GM18870 (cell line): ENCODE measurements around the gene WWC2.
"Not testable (repeated sequence)": the region's sequence is repeated elsewhere in the genome, so short reads cannot be mapped to it uniquely, and the experiment has no call there.

Experiments used
- ATAC-seq: cut with Tn5 transposase; IDR thresholded peaks from one replicate; pipeline ENCODE4 v1.9.1; 2021; ENCODE audit warnings: moderate library complexity; ENCODE audit not compliant: unreplicated experiment

WWC2 gene

DNA sequence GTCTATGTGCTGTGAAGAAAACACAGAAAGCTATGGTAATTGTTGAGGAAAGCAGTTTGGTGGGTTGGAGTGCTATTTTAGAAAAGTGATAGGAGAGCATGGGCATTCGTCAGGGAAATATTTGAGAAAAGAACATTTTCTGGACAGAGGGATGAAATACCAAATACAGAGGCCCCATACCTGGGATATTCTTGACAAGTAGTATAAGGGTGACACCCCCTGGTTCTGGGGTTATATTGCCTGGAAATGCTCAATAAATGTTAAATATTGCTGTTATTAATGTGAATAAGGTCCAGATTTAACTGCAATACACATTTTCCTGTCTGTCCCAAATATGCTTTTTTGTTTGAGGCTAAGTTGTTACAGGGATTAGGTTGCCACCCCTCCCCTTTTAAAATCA is 42.9 kb downstream of the WWC2 start:
- no peak for ATAC-seq

DNA sequence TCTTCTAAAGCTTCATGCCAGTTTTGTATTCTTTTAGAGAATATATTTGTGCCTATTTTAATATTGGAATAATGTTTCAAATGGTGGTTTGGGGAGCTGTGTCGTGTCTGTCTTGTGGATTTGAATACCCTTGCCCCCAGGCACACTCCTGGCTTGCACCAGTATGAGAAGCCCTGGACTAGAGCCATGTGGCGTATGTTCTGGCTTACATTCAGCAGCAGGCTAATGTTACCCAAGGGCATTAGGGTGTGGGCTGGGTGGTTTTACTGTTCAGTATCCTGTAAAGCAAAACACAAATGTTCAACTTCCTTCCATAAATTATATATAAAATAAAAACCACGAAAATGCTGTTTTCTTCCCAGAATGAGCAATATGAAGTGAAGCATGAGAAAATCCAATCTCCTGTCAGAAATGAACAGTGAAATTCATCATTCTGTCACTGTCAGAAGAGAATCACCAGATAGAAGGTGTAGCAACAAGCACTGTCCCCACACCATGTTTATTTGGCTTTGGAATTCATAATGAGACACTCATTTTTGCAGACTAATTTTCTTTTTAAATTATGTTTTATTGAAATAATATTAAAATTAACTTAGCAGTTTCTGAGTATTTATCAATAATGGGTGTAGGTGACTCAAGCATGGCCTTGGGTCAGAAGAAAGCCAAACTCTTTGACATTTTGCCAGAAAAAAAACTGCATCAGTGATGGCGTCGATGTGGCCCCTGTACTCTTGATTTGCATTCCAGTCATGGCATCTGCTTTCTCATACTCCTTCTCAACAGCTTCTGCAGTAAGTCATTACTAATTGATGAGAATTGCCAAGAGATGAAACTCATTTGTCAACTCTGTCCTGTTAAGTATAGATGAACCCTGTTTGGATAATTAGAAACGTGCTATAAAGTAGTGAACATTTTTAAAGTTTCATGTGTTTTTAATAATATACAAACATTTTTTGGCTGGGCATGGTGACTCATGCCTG is 43.8 kb downstream of the WWC2 start:
- ATAC-seq = no peak

DNA sequence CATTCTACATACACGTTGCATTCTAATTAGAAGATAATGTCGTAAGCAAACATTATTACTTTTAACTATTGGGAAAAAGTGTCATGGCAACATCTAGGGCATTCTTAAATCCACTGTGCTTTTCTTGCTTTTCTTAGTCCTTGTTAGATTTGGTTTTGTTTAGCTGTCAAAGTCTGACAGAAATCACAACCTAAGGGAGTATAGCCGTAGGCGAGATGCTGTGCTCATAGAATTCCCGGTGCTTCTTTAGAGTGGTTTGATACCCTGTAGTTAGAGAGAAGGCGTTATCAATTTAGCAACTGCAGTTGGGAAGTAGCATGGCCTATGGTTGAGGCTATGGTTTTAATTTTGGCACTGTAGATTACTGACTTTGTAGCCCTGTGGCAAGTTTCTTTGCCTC is 45.7 kb downstream of the WWC2 start:
- no peak for ATAC-seq

DNA sequence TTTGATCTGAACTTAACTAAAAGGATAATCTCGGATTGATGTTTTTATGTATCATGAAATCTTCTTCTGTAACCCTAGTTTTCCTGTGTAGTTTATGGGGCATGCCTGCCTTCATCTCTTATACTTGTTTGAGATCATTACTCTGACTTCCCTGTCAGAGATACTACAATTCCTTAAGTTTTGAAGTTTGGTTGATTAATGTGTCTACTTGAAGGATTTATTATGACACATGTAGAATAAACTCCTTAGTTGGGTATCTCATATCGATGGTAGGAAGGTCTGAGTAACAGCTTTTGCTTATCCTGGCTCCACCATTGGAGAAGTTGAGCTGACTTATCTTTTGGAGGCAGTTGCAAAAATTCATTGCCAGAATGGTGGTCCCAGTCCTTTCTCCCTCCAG is 46.7 kb downstream of the WWC2 start:
- ATAC-seq = no peak

DNA sequence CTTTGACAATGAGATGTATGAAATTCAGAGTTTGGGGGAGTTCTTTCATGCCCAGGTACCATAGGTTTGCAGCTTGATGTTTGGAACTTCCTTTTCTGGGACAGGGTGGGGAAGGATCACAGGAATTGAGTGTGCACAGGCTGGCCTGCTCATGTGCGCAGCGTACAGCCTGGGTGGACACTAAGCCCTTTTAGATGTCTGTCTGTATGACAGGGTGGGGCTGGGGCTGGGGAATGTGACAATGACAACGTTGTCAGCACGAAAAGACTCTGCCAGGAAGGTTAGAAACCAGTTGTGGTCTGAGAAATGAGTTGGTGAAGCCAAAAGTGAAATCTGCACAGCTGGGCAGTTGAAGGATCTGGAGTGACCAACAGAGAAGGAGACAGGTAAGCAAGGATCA is 47.4 kb downstream of the WWC2 start:
- ATAC-seq = no peak

DNA sequence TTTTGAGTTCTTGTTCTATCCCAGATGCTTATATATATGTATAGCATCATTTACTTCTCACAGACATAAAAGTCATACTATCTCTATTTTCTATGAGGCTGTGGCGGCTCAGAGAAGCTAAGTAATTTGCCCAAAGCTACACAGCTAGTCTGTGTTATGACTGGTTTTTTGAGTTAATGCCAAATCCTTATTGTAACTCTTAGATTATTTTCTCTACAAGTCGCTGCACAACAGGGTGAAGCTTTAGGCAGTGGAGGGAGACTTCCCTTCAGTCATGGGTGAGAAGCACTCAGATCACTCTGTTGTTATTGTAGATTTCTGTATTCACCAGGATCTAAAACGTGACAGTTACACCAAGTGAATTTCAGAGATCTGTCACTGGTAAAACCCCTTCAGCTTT is 48.1 kb downstream of the WWC2 start:
- no peak for ATAC-seq

DNA sequence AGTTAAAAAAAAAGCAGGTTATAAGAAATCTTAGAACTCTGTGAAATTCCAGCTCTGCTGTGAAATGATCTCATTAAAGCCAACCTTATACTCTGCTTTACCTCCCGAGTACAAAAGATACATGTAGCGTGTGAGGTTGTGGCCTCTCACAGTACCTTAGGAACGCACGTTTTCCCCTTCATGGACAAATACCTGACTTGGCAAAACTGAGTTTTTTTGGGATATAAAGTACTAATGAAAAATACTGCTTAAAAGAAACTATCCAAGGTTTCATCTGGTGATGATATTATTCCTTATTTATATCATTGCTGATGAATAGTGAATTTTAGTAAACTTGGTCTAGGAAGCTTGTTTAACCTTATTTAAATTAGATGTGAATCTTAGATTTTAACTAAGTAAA is 48.9 kb downstream of the WWC2 start:
- no peak for ATAC-seq

DNA sequence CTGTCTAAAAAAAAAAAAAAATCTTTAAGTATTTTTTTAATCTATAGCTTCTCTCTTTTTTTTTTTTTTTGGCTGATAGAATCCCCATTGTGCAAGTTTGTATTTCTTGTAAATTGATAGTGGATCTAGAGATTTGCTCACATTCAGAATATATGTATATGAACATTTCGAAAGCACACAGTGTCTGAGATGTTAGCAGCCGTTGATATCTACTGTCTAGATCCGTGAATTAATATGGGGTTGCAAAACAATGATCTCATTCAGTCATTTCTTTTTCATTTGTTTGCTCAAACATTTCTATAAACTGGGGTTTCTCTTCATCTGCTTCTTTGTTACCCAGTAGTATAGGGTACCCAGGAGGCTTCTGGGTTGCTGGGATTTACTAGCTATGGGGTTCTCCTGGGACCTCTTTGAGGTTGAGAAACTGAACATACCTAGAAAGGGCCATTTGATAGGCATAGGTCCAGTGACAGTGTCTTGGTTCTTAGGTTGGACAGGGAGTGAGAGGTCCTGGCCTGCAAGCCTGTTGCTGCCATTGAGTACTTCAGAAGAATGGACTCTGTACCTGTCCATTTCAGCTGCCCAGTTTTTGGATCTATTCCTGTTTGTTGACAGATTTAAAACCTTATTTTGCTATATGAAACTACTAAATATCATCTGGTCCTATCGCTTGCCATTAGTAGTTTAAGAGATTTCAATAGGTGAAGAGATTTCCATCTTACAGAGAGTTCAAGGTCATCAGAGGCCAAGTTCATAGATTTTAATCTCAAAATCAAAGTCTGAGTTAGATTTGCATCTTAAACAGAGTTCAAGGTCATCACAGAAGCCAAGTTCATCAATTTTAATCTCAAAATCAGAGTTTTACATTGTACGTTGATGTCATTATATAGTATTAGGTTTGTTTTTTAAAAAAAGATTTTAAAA is 50.8 kb downstream of the WWC2 start:
- ATAC-seq = no peak

DNA sequence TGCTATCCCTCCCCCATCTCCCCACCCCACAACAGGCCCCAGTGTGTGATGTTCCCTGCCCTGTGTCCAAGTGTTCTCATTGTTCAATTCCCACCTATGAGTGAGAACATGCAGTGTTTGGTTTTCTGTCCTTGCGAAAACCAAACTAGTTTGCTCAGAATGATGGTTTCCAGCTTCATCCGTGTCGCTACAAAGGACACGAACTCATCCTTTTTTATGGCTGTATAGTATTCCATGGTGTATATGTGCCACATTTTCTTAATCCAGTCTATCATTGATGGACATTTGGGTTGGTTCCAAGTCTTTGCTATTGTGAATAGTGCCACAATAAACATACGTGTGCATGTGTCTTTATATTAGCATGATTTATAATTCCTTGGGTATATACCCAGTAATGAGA is 51.6 kb downstream of the WWC2 start:
- not testable (repeated sequence) for ATAC-seq

DNA sequence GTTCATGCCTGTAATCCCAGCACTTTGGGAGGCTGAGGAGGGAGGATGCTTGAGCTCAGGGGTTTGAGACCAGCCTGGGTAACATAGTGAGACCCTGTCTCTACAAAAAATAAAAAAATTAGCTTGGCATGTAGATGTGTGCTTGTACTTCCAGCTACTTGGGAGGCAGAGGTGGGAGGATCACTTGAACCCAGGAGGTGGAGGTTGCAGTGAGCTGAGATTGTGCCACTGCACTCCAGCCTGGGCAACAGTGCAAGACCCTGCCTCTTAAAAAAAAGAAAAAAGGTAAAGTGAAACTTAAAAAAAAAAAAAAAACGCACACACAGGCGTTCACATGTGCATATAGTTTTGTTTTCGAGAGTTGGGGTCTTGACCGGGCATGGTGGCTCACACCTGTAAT is 53.2 kb downstream of the WWC2 start:
- not testable (repeated sequence) for ATAC-seq

DNA sequence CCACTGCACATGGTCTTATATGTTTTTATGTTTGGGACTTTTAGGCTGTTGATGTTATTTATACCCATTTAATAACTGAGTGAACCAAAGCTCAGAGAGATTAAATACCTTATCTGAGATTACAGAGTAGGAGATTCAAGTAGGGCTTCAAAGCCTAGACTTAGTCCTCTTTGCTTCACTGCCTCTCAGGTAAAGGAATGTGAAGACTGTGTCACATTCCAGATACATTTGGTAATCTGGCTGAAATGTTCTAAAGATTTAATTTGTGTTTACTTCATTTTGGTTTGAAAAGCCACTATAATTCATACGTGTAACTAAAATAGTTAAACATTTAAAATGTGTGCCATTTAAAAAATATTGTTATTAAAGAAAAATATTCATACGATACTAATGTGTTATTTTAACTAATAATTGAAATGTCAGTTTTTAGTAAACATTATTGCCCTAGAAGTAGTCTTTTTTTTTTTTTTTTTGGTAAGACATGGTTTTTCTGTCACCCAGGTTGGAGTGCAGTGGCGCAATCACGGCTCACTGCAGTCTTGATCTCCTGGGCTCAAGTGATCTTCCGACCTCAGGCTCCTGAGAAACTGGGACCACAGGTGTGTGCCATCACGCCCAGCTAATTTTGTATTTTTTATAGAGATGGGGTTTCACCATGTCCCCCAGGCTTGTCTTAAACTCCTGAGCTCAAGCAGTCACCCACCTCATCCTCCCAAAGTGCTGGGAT is 54.3 kb downstream of the WWC2 start:
- no peak for ATAC-seq

DNA sequence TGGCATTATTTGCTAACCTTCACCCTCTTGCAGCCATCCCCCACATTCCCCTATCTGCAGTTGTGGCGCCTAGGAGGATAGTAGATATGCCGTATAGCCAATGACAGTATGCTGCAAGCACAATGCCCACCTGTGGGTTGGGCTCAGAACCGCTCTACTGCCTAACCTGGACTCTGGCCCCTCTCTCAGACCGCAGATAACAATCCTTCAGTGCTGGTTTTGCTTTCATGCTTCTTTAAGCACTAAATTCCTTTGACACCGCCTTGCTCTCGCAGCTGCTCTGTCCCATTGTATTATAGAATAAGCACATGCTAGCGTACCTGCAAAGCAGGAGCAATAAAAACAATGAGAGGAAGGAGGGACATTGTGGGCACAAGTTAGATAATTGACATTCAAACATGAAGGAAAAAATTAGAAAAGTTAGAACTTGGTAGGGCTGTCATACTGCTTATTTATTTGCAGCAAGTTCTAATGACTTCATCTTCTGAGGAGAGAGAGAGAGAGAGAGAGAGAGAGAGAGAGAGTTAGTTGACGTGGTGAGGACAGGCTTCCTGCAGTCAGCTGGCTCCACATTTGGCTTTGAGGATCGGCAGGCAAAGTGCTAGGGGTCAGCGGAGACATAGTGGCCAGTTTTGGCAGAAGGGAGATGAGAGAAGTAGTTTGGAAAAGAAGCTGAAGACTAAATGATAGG is 55.8 kb downstream of the WWC2 start:
- no peak for ATAC-seq

DNA sequence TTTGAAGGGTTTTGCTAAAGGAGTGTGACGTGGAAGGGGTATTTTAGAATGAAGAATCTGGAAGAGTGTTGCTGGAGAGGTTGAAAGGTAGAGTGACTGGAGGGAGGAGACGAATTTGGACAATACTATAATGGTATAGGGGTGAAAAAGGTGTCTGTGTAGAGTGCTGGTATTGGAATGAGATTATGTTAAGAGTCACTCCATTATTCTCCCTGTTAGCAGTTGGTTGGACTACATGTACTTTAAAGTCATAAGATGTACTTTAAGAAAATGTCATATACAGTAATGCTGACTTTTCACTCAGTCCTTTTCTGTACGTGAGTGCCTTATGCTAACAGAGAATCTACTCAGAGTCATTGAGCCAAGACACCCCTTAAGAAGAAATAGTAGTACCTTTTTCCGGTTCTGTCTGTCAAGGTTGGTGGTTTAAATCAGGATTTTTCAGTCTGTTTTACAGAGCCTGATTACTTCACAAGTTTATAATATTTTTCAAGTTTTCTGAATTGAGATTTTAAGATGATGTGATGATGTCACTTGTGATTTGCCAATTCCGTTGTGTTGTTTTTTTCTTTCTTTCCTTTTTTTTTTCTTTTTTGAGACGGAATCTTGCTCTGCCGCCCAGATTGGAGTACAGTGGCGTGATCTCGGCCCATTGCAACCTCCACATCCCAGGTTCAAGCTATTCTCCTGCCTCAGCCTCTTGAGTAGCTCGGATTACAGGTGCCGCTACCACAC is 56.6 kb downstream of the WWC2 start:
- no peak for ATAC-seq

DNA sequence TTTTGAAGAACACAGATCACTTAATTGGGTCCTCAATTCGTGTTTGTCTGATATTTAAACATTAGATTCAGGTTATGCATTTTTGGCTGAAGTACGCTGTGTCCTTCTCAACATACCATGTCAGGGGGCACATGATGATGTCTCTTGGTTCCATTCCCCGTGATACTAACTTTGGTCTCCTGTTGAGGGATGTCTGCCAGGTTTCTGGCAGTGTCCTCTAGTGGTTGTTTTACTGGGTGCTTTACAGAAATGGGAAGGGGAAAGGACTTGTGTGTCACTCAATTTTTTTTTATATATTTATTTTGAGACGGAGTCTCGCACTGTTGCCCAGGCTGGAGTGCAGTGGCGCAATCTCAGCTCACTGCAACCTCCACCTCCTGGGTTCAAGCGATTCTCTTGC is 58.2 kb downstream of the WWC2 start:
- ATAC-seq = no peak

DNA sequence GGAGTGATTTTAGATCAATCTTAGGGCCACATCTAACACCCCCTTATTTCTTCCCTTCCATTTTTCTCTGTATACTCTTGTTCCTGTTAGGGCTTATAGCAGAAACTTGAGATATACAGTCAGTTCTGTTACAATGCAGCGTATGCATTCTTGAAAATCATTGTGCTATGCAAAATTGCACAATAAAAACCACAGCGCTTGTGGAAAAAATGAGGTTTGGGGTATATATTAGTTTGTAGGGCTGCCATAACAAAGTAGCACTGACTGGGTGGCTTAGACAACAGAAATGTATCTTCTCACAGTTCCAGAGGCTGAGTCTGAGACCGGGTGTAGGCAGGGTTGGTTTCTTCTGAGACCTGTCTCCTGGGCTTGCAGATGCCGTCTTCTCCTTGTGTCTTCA is 59.0 kb downstream of the WWC2 start:
- no peak for ATAC-seq

DNA sequence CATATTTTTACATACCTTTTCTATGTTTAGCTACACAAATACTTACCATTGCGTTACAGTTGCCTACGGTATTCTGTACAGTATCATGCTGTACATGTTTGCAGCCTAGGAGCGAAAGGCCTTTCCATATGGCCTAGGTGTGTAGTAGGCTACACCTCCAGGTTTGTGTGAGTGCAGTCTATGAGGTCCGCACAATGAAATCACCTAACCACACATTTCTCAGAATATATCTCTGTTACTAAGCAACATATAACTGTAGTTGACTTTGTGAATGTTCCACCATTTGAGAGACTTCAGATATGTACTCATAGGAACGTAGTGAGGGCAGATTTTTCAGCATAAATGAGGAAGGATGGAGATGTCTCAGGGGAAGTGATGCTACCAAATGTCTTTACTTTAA is 62.6 kb downstream of the WWC2 start:
- ATAC-seq = no peak

DNA sequence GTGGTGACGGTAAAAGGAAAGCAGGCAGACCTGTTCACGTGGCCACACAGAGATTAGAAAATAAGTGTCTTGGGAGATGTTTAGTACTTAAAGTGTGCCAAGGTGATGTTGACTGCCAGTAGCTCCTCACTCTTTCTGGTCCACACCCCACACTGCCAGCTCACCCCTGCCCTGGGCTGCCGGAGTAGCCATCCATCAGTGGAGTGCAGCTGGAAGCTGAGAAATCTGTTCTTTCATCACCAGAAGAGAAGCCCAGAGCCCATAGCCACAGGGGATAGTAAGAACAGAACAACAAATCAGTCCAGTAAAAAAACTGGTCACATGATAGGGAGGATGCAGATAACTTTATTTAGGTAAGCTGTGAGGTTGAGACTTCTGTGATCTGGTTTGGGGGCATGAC is 64.1 kb downstream of the WWC2 start:
- ATAC-seq = no peak

DNA sequence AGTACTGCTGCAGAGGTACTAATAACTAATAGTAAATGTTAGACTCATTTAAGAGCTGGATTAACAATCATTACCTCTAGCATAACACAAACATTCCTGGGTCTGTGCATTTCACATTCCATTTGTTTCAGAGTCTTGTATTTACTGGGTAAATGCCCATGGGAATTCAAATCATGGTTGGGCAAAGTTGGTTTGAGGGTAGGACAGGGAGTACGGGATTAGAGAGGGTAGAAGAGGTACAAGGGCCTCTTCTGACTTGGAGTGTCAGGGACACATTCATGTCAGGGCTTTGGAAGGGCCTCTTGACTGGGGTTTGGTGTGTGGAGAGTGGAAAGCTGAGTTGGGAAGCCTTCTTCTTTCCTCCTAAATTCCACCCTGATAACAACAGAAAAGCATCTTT is 65.9 kb downstream of the WWC2 start:
- ATAC-seq = no peak

DNA sequence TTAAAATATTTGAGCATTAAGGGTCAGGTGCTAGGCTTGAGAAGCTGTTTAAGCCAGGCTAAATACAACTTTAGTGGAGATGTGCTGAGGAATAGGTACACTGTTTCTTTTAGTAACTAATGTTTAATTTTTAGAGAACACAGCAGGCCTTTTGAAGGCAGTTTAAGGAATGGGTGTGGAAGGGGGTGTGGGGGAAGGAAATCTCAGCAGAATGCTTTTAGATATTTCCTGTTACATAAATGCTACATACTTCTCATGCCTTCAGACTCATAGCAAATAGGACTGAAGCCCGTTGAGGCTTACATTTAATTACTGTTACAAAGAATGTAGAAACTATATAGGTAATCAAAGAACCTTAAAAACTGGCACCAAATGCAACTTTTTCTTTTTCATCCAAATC is 66.3 kb downstream of the WWC2 start:
- no peak for ATAC-seq

DNA sequence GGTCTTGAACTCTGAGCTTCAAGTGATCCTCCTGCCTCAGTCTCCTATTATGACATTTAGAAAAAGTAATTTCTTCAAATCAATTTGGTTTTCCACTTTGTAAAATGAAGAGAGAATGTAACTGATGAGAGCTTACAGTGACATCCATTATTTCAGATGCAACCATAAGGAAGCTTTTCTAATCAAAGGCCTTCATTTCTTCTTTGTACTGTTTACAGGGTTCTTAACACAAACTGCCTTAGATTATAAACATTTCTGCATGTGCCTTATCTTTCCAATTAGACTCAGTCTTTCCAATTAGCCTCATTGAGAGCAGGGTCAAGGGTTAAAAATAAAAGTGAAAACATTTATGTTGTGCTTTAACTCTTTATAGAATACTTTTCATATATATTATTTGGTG is 71.8 kb downstream of the WWC2 start:
- ATAC-seq = no peak
